ENCODE measurements around the gene VWF.

The VWF gene

DNA sequence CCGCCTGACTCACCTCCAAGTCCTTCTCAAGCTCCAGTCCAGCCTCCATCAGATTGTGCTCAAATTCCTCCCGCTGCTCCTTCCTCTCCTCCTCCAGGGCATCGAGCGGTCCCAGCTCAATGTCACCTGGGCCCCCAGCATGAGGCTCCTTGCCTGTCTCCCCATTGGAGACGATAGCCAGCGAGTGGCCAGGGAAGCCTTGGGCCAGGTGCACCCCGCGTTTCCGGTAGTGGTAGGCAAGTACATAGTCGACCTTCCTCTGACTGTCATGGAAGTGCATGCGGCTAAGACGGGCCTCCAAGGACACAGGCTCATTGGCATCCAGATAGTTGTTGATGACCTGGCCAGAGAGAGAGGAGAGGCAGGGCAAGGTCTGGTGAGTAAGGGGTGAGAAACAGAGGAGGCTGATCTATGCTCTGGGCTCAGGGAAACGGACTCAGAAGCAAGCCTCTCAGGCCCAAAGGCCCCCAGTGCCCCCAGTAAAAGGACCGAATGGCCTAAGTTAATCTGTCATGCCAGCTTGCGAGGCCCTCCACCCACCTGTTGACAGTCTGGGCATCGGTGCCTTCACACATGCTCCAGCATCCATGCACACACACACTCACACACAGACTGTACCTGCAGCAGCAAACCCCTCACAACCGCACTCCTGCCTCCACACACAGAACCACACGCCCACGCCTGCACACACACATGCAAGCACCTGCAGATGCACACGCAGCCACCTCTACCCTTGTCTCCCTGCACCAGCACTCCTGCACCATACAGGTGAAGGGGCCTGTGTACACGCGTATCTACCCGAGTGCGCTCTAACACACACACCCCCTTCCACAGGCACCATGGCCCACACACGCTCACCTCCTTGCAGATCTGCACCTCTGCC, 203.2 kb downstream of the VWF start:
- no peaks in the 10 kb centered on the region for H3K4me1 Mint-ChIP-seq (ENCODE audit: low read depth)
- no peaks in the 10 kb centered on the region for H3K9me3 Mint-ChIP-seq (ENCODE audit: low read depth)
- H3K27me3 Mint-ChIP-seq = peaks cover 8% of the 10 kb centered on the region
- no peak overlapping the region for H3K4me3 Mint-ChIP-seq
- H3K36me3 Mint-ChIP-seq = no peaks in the 10 kb centered on the region
- H3K27ac Mint-ChIP-seq = no peak overlapping the region

DNA sequence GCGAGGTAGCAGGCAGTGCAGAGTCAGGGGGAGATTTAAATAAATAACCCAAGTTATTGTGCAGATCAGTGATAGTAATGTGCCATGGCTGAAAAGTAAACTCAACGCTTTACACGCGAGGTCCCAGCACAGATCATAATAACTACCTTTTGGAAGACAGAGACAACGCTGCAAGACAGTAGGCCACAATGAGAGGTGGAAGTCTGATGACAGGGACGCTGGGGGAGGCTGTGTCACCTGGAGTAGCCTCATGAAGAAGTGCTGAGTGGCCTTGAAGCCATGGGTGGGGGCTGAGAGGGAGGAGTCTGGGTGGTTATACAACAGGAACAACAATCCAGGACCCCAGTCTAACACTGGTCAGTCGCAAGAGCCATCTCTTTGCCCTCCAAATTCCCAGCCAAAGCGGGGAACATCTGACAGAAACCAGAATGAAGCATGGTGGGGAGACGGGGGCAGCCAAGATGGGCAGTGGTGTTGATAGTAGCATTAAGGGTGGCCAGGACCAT, 207.6 kb downstream of the VWF start:
- Mint-ChIP-seq H3K27ac (no peak overlapping the region), H3K36me3 (no peaks in the 10 kb centered on the region), H3K4me3 (no peak overlapping the region), H3K27me3 (peaks cover 3% of the 10 kb centered on the region), H3K9me3 (ENCODE audit: low read depth) (no peaks in the 10 kb centered on the region), H3K4me1 (ENCODE audit: low read depth) (no peaks in the 10 kb centered on the region)

DNA sequence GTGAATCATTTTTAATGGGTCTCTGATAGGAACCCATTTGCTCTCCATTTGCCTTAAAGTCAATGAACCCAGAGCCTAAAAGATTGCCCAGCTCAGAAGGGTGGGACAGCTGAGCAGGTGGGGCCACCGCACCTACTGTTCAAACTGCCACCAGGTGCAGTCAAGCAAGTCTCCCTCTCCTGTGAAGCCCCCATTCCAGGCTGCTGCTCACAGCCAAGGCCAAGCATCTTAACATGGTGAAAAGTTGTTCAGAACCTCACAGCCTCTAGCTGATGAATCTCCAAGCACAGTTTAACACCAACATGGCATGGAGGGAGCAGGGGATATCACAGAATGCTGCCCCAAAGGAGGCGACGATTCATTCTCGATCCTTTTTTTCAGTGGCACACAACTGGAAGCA, 209.0 kb downstream of the VWF start:
- Mint-ChIP-seq H3K4me3 (no peak overlapping the region), H3K9me3 (ENCODE audit: low read depth) (no peaks in the 10 kb centered on the region), H3K27me3 (peaks cover 6% of the 10 kb centered on the region), H3K36me3 (no peaks in the 10 kb centered on the region), H3K27ac (no peak overlapping the region), H3K4me1 (ENCODE audit: low read depth) (no peaks in the 10 kb centered on the region)

DNA sequence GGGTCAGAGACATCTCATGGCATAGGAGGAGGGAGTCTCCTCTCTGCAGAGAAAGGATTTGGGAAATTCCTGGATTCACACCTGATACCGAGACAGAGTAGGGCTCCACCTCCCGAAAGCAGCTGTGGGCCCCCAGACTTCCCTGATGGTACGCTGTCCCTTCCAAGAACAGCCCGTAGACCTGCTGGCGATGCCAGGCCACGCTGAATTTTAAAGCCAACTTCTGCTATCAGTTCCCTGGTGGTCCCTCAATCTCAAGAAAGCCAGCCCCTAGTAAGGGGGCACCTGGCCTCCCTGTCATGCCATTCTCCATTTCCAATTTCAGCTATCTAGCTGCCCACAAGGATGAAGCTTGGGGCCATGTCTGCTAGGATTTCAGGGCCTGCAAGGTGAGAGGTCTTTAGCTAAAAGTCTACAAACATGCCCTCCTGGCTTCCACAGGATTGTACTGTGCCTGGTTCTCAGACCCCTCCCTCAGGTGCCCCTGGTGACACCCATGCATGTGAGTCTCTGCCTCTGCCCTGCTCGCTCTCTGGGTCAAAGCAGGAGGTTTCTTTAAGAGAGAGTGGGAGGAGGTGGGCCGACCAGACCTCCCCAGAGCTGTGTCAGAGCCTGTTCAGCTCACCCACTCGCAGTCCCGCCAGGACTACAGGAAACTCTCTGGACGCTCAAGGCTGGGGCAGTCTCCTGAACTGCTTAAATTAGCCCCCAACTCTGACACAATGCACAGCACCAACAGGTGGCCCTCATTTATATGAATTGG, 209.9 kb downstream of the VWF start:
- Mint-ChIP-seq H3K27me3 (peaks cover 6% of the 10 kb centered on the region), H3K36me3 (no peaks in the 10 kb centered on the region), H3K4me3 (no peak overlapping the region), H3K9me3 (ENCODE audit: low read depth) (no peaks in the 10 kb centered on the region), H3K27ac (no peak overlapping the region), H3K4me1 (ENCODE audit: low read depth) (no peaks in the 10 kb centered on the region)

DNA sequence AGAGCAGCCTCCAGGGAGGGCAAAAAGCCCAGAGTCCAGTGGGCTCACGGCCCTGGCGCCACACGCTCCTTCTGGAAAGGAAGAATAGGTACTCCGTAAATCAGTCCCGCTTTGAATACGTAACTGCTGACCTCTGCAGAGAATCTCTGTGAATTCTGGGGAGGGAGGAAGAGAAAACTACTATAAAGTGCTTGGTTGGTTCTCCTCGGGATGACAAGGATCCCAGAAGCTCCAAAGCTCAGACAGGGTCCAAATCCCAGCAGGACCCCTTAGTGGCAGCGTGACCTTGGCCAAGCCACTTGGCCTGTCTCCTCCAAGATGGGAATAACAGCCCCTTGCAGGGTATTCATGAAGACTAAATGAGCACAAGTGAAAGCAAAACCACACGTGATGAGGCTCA, 211.1 kb downstream of the VWF start:
- Mint-ChIP-seq H3K4me1 (ENCODE audit: low read depth) (no peaks in the 10 kb centered on the region), H3K36me3 (no peaks in the 10 kb centered on the region), H3K27ac (no peak overlapping the region), H3K27me3 (peaks cover 6% of the 10 kb centered on the region), H3K4me3 (no peak overlapping the region), H3K9me3 (ENCODE audit: low read depth) (no peaks in the 10 kb centered on the region)

DNA sequence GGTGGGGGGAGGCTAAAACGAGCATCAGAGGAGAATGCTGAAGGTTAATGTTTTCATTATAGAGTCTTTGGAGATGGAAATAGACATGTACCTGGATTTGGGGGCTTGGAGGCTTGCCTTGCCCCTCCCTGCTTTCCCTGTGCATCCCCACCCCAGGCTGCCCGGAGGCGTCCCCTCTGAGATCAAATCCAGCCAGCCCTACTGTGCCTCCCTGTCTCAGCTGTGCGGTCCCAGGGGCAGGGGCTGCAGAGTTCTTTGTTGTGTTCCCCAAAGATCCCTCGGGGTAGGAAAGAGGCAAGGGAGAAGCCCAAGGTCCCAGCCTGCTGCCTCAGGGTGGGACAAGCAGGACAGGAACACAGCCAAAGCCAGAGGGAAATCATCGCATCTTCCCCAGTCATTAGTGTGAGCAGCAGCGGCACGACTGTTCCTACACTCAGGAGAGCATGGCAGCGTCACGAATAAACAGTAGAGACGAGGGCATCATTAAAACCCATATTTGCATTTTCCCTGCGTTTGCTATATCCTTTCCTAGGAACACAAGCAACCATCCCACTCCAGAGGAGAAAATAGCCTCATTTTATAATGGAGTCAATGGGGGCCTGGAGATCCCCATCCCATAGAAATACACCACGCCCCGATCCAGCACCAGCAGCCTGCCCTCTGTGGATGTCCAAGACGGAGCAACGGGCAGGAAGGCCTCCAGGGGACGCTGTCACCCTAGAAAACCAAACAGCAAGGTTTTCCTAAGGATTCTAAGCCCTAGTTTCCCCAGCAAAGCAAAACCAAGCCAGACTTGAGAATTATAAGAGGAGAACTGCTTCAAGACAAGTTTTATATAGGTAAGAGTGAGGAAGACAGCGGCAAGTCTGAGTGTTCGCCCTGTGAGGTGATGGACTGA, 211.8 kb downstream of the VWF start:
- Mint-ChIP-seq H3K4me1 (ENCODE audit: low read depth) (no peaks in the 10 kb centered on the region), H3K9me3 (ENCODE audit: low read depth) (no peaks in the 10 kb centered on the region), H3K36me3 (no peaks in the 10 kb centered on the region), H3K27me3 (peaks cover 6% of the 10 kb centered on the region), H3K27ac (no peak overlapping the region), H3K4me3 (no peak overlapping the region)

DNA sequence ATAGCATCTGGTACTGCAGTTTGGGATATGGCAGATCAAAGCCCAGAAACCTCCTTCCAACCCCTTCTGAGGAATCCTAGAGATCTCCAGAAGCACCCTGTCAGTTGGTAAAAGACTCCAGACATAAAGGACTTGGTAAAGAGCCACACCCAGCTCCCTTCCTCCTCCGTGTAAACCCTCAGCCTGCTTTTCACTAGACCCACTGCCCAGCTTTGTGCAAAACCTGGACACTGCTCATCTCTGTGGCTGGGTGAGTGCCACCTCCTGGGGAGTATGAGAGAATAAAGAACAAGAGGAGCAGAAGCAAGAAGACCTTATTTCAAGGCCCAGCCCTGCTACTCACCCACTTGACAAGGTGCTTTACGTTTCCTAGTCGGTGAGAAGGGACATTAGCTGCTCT, 212.5 kb downstream of the VWF start:
- no peaks in the 10 kb centered on the region for H3K9me3 Mint-ChIP-seq (ENCODE audit: low read depth)
- H3K27me3 Mint-ChIP-seq = peaks cover 6% of the 10 kb centered on the region
- no peak overlapping the region for H3K27ac Mint-ChIP-seq
- H3K4me3 Mint-ChIP-seq = no peak overlapping the region
- no peaks in the 10 kb centered on the region for H3K36me3 Mint-ChIP-seq
- no peaks in the 10 kb centered on the region for H3K4me1 Mint-ChIP-seq (ENCODE audit: low read depth)

DNA sequence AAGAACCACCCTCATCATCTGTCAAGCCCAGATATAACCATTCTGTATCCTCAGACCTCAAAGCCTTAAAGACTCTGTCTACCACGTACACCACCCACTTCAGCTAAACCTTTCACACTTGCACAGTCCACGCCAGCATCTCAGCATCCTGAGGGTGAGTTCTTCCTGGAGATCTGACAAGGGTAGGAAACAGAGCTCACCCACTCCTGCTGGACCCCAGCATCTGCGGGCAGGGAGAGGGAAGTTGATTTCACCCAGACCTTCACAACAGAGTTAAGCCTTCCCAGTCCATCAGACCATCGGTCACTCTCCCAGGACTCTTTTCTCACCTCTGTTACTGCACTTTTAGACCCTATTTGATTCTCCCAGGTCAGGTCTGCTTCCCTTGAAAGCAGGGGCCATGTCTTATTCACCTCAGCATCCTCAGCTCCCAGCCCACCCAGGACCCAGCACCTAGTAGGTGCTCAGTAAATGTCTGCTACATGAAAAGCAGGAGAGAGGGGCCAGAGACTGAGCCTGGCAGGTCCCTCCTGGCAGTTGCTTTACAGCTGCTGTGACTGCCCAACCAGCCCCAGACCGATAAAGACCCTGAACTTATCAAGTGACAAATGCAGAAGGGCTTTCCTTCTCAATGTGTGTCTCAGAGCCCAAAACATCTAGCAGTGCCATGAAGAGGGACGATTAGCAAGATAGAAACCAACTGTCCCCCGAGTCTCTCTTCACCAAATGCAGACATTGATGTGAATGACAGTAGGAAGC, 213.5 kb downstream of the VWF start:
- Mint-ChIP-seq H3K4me3 (no peak overlapping the region), H3K36me3 (no peaks in the 10 kb centered on the region), H3K27ac (no peak overlapping the region), H3K9me3 (ENCODE audit: low read depth) (no peaks in the 10 kb centered on the region), H3K4me1 (ENCODE audit: low read depth) (no peaks in the 10 kb centered on the region), H3K27me3 (peaks cover 6% of the 10 kb centered on the region)

DNA sequence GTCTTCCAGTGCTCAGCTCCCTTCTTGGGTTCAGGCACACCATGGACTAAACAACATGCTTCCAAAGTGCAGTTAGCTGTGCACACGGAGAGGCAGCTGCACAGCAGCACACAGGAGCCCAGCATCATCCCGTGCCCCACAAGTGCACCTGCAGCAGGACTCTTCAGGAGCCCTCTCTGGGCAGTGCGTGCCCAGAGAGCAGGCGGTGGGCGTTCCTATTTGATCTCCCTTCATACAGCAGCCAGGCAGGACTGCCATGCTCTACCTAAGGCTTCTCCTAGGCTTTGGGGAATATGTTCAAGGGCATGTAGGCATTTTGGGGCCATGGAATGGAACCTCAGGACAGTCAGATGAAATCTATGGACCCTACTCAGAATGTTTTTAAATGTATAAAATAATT, 214.9 kb downstream of the VWF start:
- Mint-ChIP-seq H3K4me3 (no peak overlapping the region), H3K27me3 (peaks cover 9% of the 10 kb centered on the region), H3K27ac (no peak overlapping the region), H3K36me3 (no peaks in the 10 kb centered on the region), H3K4me1 (ENCODE audit: low read depth) (no peaks in the 10 kb centered on the region), H3K9me3 (ENCODE audit: low read depth) (no peaks in the 10 kb centered on the region)

DNA sequence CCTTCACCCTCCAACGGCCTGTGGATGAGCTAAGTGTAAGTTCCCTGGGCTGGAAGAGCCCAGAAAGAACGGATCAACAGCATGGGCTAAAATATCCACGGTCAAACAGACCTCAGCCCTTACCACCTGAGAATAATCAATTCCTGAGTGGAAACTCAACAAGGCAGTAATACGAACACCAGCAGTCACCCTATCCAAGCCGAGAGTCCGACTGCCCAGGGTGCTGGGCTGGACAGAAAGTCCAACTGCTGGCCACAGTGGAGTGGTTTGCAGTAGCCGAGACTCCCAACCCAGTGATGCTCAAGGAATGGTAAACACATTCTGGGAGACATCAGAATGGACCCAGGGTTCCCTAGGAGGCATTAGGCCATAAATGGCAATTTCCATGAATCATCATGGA, 216.2 kb downstream of the VWF start:
- H3K27ac Mint-ChIP-seq = no peak overlapping the region
- H3K4me3 Mint-ChIP-seq = no peak overlapping the region
- peaks cover 11% of the 10 kb centered on the region for H3K27me3 Mint-ChIP-seq
- H3K4me1 Mint-ChIP-seq (ENCODE audit: low read depth) = no peaks in the 10 kb centered on the region
- H3K36me3 Mint-ChIP-seq = no peaks in the 10 kb centered on the region
- H3K9me3 Mint-ChIP-seq (ENCODE audit: low read depth) = no peaks in the 10 kb centered on the region

DNA sequence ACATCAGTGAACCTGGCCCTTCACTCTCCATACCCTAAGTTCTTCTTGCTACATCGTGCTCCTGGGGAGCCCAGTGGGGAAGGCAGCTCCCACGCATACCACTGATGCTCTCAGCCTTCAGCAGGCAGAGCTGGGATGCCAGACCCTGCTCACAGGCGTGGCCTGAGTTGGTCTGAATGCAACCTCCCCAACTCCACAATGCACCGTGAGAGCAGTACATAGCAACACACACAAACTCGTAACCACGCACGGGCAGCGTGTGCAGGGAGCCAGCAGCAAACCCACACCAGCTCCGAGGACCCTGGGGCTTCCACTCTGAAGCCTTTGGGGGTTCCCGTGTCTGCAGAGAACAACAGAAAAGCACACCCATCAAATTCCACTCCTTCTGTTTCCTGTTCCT, 216.7 kb downstream of the VWF start:
- Mint-ChIP-seq H3K4me3 (no peak overlapping the region), H3K4me1 (ENCODE audit: low read depth) (no peaks in the 10 kb centered on the region), H3K27ac (no peak overlapping the region), H3K36me3 (no peaks in the 10 kb centered on the region), H3K27me3 (peaks cover 11% of the 10 kb centered on the region), H3K9me3 (ENCODE audit: low read depth) (no peaks in the 10 kb centered on the region)

DNA sequence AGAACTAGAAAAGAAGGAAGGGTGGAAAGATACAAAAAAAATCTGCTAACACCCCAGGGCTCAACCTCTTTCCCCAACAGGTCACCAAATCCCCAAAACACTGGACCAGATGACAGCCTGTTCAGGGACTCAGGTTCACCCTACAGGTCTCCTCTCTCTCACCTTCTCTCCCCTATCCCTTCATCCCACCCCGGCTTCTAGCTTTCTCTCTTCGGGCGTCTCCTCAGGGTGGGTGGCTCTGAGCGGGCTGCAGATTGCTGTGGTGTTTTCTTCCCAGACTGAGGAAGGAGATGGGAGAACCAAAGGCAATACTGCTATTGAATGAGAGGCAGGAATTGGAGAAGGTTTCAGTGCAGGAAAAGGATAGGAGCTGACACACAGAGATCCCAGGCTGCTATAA, 218.7 kb downstream of the VWF start:
- Mint-ChIP-seq H3K4me1 (ENCODE audit: low read depth) (no peaks in the 10 kb centered on the region), H3K27ac (no peak overlapping the region), H3K9me3 (ENCODE audit: low read depth) (no peaks in the 10 kb centered on the region), H3K36me3 (no peaks in the 10 kb centered on the region), H3K4me3 (no peak overlapping the region), H3K27me3 (peaks cover 15% of the 10 kb centered on the region)

DNA sequence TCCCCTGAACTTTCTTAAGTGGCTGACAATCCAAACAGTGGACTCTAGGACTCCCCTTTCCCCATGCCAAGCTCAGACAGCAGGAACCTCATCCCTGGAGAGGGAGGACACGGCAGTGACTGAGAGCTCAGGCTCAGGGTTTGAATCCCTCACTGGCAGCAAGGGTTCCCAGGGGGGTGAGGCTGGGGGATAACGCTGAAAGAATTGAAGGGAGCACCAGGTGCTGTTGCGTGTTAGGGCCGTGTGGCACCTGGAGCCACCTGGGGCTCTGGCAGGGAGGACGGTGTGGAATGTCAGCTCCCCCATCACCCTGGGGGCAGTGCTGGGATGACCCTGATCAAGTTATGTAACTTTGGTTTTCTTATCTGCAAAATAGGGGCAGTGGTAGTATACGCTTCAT, 219.5 kb downstream of the VWF start:
- peaks cover 15% of the 10 kb centered on the region for H3K27me3 Mint-ChIP-seq
- H3K4me1 Mint-ChIP-seq (ENCODE audit: low read depth) = no peaks in the 10 kb centered on the region
- H3K4me3 Mint-ChIP-seq = no peak overlapping the region
- H3K27ac Mint-ChIP-seq = no peak overlapping the region
- H3K9me3 Mint-ChIP-seq (ENCODE audit: low read depth) = no peaks in the 10 kb centered on the region
- no peaks in the 10 kb centered on the region for H3K36me3 Mint-ChIP-seq

DNA sequence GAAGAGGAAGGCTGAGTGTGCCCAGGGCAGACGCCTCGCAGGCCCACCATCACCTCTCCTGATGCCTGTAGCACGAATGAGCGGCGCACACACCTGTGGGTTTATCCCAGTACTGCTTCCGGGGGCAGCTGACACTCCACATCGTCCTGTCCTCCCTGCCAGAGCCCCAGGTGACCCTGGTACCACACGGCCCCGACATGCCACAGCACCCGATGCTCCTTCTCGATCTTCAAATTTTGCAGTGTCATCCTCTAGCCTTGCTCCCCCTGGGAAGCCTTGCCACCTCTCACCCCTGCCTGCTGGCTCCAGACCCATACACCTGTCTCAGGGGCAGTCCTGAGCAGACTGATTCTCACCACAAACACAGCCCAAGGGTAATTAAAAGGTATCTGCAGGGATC, 220.0 kb downstream of the VWF start:
- Mint-ChIP-seq H3K9me3 (ENCODE audit: low read depth) (no peaks in the 10 kb centered on the region), H3K36me3 (no peaks in the 10 kb centered on the region), H3K27me3 (peaks cover 15% of the 10 kb centered on the region), H3K4me3 (no peak overlapping the region), H3K27ac (no peak overlapping the region), H3K4me1 (ENCODE audit: low read depth) (no peaks in the 10 kb centered on the region)

Measured in activated naive CD8-positive, alpha-beta T cell (primary cell).